GM12878 (cell line): ENCODE results near the gene TRIM25. TPM values are rescaled to one million over a fixed set of nuclear protein-coding genes. Genes with fewer than 3 reads are reported as not detected.

Experiments
- CHD4 ChIP-seq: fragments of 200-600 bp; sonication (generic); IDR thresholded peaks from 2 replicates; pipeline ENCODE4 v1.6.1; 2016; ENCODE audit warnings: mild to moderate bottlenecking
- EGR1 ChIP-seq, 2 experiments: IDR thresholded peaks; 1 replicate in 1 of 2; 2 replicates in 1 of 2; pipeline ENCODE4 v1.6.1; 2011 to 2012; ENCODE audit warnings: low read depth in 2 of 2, low read length in 2 of 2, borderline replicate concordance in 1 of 2, mild to moderate bottlenecking in 1 of 2, moderate library complexity in 1 of 2
- HCFC1 ChIP-seq: fragments of 150-350 bp; IDR thresholded peaks from 2 replicates; pipeline ENCODE4 v1.6.1; 2014; ENCODE audit warnings: low read length
- JUND ChIP-seq: IDR thresholded peaks from 2 replicates; pipeline ENCODE4 v1.6.1; 2012; ENCODE audit warnings: low read depth, mild to moderate bottlenecking, low read length, improper control_type of control experiment, moderate library complexity
- MEF2A ChIP-seq: IDR thresholded peaks from 2 replicates; pipeline ENCODE4 v1.6.1; 2011; ENCODE audit warnings: low read depth, mild to moderate bottlenecking, low read length, moderate library complexity; ENCODE audit not compliant: insufficient read depth
- MTA2 ChIP-seq: fragments of 450-650 bp; IDR thresholded peaks from 2 replicates; pipeline ENCODE4 v1.6.1; 2016; ENCODE audit warnings: low read depth, mild to moderate bottlenecking, moderate library complexity
- NFIC ChIP-seq: IDR thresholded peaks from 2 replicates; pipeline ENCODE4 v1.6.1; 2012; ENCODE audit warnings: low read depth, mild to moderate bottlenecking, inconsistent platforms, low read length, moderate library complexity
- RAD21 ChIP-seq: IDR thresholded peaks from 2 replicates; pipeline ENCODE4 v1.6.1; 2011; ENCODE audit warnings: mild to moderate bottlenecking, low read depth, low read length, moderate library complexity; ENCODE audit not compliant: insufficient read depth
- SIN3A ChIP-seq: IDR thresholded peaks from 2 replicates; pipeline ENCODE4 v1.6.1; 2012; ENCODE audit warnings: low read depth, low read length, improper control_type of control experiment
- TCF3 ChIP-seq: IDR thresholded peaks from 2 replicates; pipeline ENCODE4 v1.6.1; 2012; ENCODE audit warnings: low read depth, mild to moderate bottlenecking, low read length, borderline replicate concordance; ENCODE audit not compliant: insufficient read depth
- ZNF207 ChIP-seq: fragments of 450-650 bp; IDR thresholded peaks from 2 replicates; pipeline ENCODE4 v1.6.1; 2014; ENCODE audit warnings: antibody characterized with exemption, mild to moderate bottlenecking, borderline replicate concordance
- ZNF24 ChIP-seq: fragments of 450-650 bp; IDR thresholded peaks from 2 replicates; pipeline ENCODE4 v1.6.1; 2017; ENCODE audit warnings: antibody characterized with exemption, mild to moderate bottlenecking
- ZNF274 ChIP-seq: IDR thresholded peaks from one replicate; pipeline ENCODE4 v1.8.0; 2011; ENCODE audit not compliant: insufficient read length, insufficient read depth
- polyA plus RNA-seq, 11 experiments: library from polyadenylated mRNA; depleted of rRNA in 4 of 11; unstranded in 6 of 11; stranded (reverse) in 5 of 11; fragments of >200 nt; fragmentation: Nextera tagmentation in 4 of 11; fragmentation: Illumina TruSeq in 1 of 11; extraction: Ambion mirVana in 4 of 11; extraction: Trizol in 1 of 11; gene quantifications; 1 replicate in 1 of 11; 2 replicates in 10 of 11; pipeline versions ENCODE4 v1.2.1 to v1.2.3, GENCODE V29; 2011 to 2016; ENCODE audit warnings: inconsistent platforms in 2 of 11, missing spikeins in 2 of 11, low read depth in 1 of 11
- total RNA-seq, 4 experiments: library from RNA; depleted of rRNA in 3 of 4; stranded (reverse); fragments of >200 nt in 3 of 4; fragmentation: Illumina TruSeq in 1 of 4; extraction: Trizol in 1 of 4; gene quantifications; 2 replicates each; pipeline versions ENCODE4 v1.2.1 to v1.2.3, GENCODE V29; 2013 to 2021
- TF ChIP-seq, protein P1 (sequence below): fragments of 450-650 bp; IDR thresholded peaks from 2 replicates; pipeline ENCODE4 v1.6.1; 2014; ENCODE audit warnings: mild to moderate bottlenecking
- TF ChIP-seq, protein P2 (sequence below): fragments of 450-650 bp; IDR thresholded peaks from 2 replicates; pipeline ENCODE4 v1.6.1; 2018; ENCODE audit warnings: mild to moderate bottlenecking, low read depth, moderate library complexity; ENCODE audit not compliant: partially characterized antibody
- TF ChIP-seq, protein P3 (sequence below): fragments of 450-650 bp; IDR thresholded peaks from 2 replicates; pipeline ENCODE4 v1.6.1; 2017; ENCODE audit warnings: low read depth, mild to moderate bottlenecking, moderate library complexity
- TF ChIP-seq, protein P4 (sequence below): fragments of 450-650 bp; IDR thresholded peaks from 2 replicates; pipeline ENCODE4 v1.6.1; 2016; ENCODE audit warnings: mild to moderate bottlenecking
- TF ChIP-seq, protein P5 (sequence below): fragments of 450-650 bp; IDR thresholded peaks from 2 replicates; pipeline ENCODE4 v1.6.1; 2018; ENCODE audit warnings: borderline replicate concordance, mild to moderate bottlenecking; ENCODE audit not compliant: partially characterized antibody

TRIM25 gene
- total and polyA plus RNA-seq, 10 of the 15 experiments (the other 5 are each of a cell fraction or from before 2014, with no cell fraction given) = 10.5 to 123 (median 51.3) TPM

DNA sequence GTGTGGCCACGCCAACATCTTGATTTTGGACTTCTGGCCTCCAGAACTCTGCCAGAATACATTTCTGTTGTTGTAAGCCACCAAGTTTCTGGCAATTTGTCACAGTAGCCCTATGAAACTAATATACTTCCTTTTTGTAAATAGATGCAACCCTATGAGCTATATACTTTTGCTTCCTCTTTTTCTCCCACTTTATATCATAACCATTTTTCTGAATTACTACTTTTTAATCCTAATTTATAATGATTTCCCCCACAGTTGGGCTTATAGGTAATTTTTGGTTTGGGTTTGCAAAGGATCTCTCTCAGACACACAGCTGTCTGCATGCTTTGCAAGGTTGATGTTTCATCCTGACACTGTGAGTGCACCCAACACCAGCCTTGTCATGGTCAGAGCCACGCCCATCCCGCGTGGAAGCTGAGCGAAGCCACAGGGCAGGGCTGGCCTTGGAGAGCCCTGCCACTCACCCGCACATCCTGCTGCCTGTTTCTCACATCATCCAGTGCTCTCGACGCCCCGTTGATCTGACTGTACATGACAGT is 5.8 kb downstream of the TRIM25 start (continued):
- no peak for TF ChIP-seq TCF3
- TF ChIP-seq MTA2 = peak; percentile 42; the same call in 1 of the 2 replicates
- TF ChIP-seq EGR1 (IDR thresholded peaks at IDR 0.05; ENCODE audit: borderline replicate concordance in 1 of 2, low read depth in 2 of 2, low read length in 2 of 2) = no peak
- no peak for TF ChIP-seq MEF2A
- TF ChIP-seq, protein P1, sequence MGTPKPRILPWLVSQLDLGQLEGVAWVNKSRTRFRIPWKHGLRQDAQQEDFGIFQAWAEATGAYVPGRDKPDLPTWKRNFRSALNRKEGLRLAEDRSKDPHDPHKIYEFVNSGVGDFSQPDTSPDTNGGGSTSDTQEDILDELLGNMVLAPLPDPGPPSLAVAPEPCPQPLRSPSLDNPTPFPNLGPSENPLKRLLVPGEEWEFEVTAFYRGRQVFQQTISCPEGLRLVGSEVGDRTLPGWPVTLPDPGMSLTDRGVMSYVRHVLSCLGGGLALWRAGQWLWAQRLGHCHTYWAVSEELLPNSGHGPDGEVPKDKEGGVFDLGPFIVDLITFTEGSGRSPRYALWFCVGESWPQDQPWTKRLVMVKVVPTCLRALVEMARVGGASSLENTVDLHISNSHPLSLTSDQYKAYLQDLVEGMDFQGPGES = no peak
- TF ChIP-seq ZNF207 = no peak
- no peak for TF ChIP-seq NFIC
- TF ChIP-seq HCFC1 = no peak
- TF ChIP-seq, protein P2, sequence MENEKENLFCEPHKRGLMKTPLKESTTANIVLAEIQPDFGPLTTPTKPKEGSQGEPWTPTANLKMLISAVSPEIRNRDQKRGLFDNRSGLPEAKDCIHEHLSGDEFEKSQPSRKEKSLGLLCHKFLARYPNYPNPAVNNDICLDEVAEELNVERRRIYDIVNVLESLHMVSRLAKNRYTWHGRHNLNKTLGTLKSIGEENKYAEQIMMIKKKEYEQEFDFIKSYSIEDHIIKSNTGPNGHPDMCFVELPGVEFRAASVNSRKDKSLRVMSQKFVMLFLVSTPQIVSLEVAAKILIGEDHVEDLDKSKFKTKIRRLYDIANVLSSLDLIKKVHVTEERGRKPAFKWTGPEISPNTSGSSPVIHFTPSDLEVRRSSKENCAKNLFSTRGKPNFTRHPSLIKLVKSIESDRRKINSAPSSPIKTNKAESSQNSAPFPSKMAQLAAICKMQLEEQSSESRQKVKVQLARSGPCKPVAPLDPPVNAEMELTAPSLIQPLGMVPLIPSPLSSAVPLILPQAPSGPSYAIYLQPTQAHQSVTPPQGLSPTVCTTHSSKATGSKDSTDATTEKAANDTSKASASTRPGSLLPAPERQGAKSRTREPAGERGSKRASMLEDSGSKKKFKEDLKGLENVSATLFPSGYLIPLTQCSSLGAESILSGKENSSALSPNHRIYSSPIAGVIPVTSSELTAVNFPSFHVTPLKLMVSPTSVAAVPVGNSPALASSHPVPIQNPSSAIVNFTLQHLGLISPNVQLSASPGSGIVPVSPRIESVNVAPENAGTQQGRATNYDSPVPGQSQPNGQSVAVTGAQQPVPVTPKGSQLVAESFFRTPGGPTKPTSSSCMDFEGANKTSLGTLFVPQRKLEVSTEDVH = no peak
- TF ChIP-seq, protein P3, sequence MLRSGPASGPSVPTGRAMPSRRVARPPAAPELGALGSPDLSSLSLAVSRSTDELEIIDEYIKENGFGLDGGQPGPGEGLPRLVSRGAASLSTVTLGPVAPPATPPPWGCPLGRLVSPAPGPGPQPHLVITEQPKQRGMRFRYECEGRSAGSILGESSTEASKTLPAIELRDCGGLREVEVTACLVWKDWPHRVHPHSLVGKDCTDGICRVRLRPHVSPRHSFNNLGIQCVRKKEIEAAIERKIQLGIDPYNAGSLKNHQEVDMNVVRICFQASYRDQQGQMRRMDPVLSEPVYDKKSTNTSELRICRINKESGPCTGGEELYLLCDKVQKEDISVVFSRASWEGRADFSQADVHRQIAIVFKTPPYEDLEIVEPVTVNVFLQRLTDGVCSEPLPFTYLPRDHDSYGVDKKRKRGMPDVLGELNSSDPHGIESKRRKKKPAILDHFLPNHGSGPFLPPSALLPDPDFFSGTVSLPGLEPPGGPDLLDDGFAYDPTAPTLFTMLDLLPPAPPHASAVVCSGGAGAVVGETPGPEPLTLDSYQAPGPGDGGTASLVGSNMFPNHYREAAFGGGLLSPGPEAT = 0 out of 2 replicates have a peak, but pooled peaks have one; percentile 33
- TF ChIP-seq, protein P4, sequence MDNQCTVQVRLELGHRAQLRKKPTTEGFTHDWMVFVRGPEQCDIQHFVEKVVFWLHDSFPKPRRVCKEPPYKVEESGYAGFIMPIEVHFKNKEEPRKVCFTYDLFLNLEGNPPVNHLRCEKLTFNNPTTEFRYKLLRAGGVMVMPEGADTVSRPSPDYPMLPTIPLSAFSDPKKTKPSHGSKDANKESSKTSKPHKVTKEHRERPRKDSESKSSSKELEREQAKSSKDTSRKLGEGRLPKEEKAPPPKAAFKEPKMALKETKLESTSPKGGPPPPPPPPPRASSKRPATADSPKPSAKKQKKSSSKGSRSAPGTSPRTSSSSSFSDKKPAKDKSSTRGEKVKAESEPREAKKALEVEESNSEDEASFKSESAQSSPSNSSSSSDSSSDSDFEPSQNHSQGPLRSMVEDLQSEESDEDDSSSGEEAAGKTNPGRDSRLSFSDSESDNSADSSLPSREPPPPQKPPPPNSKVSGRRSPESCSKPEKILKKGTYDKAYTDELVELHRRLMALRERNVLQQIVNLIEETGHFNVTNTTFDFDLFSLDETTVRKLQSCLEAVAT = no peak
- no peak for TF ChIP-seq RAD21
- no peak for TF ChIP-seq ZNF24
- TF ChIP-seq, protein P5, sequence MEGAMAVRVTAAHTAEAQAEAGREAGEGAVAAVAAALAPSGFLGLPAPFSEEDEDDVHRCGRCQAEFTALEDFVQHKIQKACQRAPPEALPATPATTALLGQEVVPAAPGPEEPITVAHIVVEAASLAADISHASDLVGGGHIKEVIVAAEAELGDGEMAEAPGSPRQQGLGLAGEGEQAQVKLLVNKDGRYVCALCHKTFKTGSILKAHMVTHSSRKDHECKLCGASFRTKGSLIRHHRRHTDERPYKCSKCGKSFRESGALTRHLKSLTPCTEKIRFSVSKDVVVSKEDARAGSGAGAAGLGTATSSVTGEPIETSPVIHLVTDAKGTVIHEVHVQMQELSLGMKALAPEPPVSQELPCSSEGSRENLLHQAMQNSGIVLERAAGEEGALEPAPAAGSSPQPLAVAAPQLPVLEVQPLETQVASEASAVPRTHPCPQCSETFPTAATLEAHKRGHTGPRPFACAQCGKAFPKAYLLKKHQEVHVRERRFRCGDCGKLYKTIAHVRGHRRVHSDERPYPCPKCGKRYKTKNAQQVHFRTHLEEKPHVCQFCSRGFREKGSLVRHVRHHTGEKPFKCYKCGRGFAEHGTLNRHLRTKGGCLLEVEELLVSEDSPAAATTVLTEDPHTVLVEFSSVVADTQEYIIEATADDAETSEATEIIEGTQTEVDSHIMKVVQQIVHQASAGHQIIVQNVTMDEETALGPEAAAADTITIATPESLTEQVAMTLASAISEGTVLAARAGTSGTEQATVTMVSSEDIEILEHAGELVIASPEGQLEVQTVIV = no peak
- no peak for TF ChIP-seq CHD4
- peak; percentile 64; the same call in 1 of the 2 replicates for TF ChIP-seq SIN3A
- TF ChIP-seq ZNF274 = no peak
- TF ChIP-seq JUND = no peak
